Neuronal stem cell (in vitro differentiated cells): ENCODE measurements around the gene NCEH1.

Experiments used
- DNase-seq: peaks from one replicate; pipeline ENCODE4 v3.0.0-alpha.2; 2013; ENCODE audit warnings: low spot score
- H2AFZ ChIP-seq: one replicate; pipeline ENCODE4 v1.6.1; 2013; ENCODE audit warnings: mild to moderate bottlenecking, low read length, inconsistent platforms
- H2AK5ac ChIP-seq: 2 replicates; pipeline ENCODE4 v1.6.1; 2013; ENCODE audit warnings: low read depth, mild to moderate bottlenecking, inconsistent platforms, low read length, moderate library complexity, mixed read lengths
- H2BK120ac ChIP-seq: 2 replicates; pipeline ENCODE4 v1.6.1; 2013; ENCODE audit warnings: low read depth, mild to moderate bottlenecking, inconsistent platforms, low read length, moderate library complexity, mixed read lengths
- H2BK12ac ChIP-seq: one replicate; pipeline ENCODE4 v1.6.1; 2013; ENCODE audit warnings: low read length, inconsistent platforms
- H2BK15ac ChIP-seq: 2 replicates; pipeline ENCODE4 v1.6.1; 2013; ENCODE audit warnings: mild to moderate bottlenecking, low read length, inconsistent platforms, mixed read lengths
- H2BK5ac ChIP-seq: one replicate; pipeline ENCODE4 v1.6.1; 2013; ENCODE audit warnings: inconsistent platforms, mild to moderate bottlenecking, low read length, moderate library complexity
- H3K14ac ChIP-seq: one replicate; pipeline ENCODE4 v1.6.1; 2013; ENCODE audit warnings: low read length, inconsistent platforms
- H3K18ac ChIP-seq: 2 replicates; pipeline ENCODE4 v1.6.1; 2013; ENCODE audit warnings: low read length, inconsistent platforms
- H3K23ac ChIP-seq: 2 replicates; pipeline ENCODE4 v1.6.1; 2013; ENCODE audit warnings: low read depth, mild to moderate bottlenecking, mixed read lengths, low read length, inconsistent platforms; ENCODE audit not compliant: poor library complexity
- H3K27ac ChIP-seq: replicated peaks from 3 replicates; pipeline ENCODE4 v1.5.1; 2013; ENCODE audit warnings: low read length, inconsistent platforms
- H3K27me3 ChIP-seq, 3 experiments: 2 replicates each; pipeline ENCODE4 v1.6.1; 2013; ENCODE audit warnings: low read length in 3 of 3, mild to moderate bottlenecking in 2 of 3, inconsistent platforms in 1 of 3, low read depth in 1 of 3, mixed read lengths in 1 of 3, moderate library complexity in 1 of 3; ENCODE audit not compliant: control insufficient read depth in 3 of 3, insufficient read depth in 3 of 3
- H3K36me3 ChIP-seq, 2 donors: replicated peaks in 1 of 2; 2 replicates each; pipeline ENCODE4 v1.6.1; 2013; ENCODE audit warnings: low read length in 2 of 2; ENCODE audit not compliant: control insufficient read depth in 2 of 2, insufficient read depth in 2 of 2
- H3K4ac ChIP-seq: 2 replicates; pipeline ENCODE4 v1.6.1; 2013; ENCODE audit warnings: inconsistent platforms, mild to moderate bottlenecking, low read length, moderate library complexity
- H3K4me1 ChIP-seq, 2 donors: 1 replicate in 1 of 2; 2 replicates in 1 of 2; pipeline ENCODE4 v1.6.1; 2013; ENCODE audit warnings: low read length in 2 of 2, low read depth in 1 of 2; ENCODE audit not compliant: control insufficient read depth in 2 of 2, insufficient read depth in 1 of 2
- H3K4me2 ChIP-seq: one replicate; pipeline ENCODE4 v1.6.1; 2013; ENCODE audit warnings: mild to moderate bottlenecking, low read length, inconsistent platforms; ENCODE audit not compliant: insufficient read depth, poor library complexity, severe bottlenecking
- H3K4me3 ChIP-seq, 2 donors: 2 replicates each; pipeline ENCODE4 v1.5.1; 2013; ENCODE audit warnings: low read length in 2 of 2, mild to moderate bottlenecking in 2 of 2, inconsistent platforms in 1 of 2, moderate library complexity in 1 of 2
- H3K79me1 ChIP-seq: one replicate; pipeline ENCODE4 v1.6.1; 2013; ENCODE audit warnings: low read depth, mild to moderate bottlenecking, inconsistent platforms, low read length, moderate library complexity
- H3K9ac ChIP-seq: one replicate; pipeline ENCODE4 v1.6.1; 2013; ENCODE audit warnings: mild to moderate bottlenecking, low read depth, low read length, inconsistent platforms; ENCODE audit not compliant: poor library complexity
- H3K9me3 ChIP-seq, 2 donors: replicated peaks in 1 of 2; 2 replicates each; pipeline versions ENCODE3 to v1.6.1; 2013; ENCODE audit warnings: low read length in 2 of 2, mild to moderate bottlenecking in 2 of 2, inconsistent platforms in 1 of 2, low read depth in 1 of 2, mixed read lengths in 1 of 2, moderate library complexity in 1 of 2; ENCODE audit not compliant: control insufficient read depth in 2 of 2, insufficient read depth in 1 of 2
- H4K8ac ChIP-seq: one replicate; pipeline ENCODE4 v1.6.1; 2013; ENCODE audit warnings: low read depth, mild to moderate bottlenecking, inconsistent platforms, low read length, moderate library complexity
- H4K91ac ChIP-seq: one replicate; pipeline ENCODE4 v1.6.1; 2013; ENCODE audit warnings: low read length, low read depth, mild to moderate bottlenecking, inconsistent platforms; ENCODE audit not compliant: poor library complexity
- WGBS, 2 donors: extraction: QIAGEN DNeasy Blood & Tissue Kit; methylation state at CpG; one replicate each; pipeline ENCODE4 v1.1.7; 2013; ENCODE audit warnings: missing lambda C conversion rate in 2 of 2, mixed read lengths in 1 of 2; ENCODE audit not compliant: insufficient read length in 2 of 2, insufficient replicate concordance in 1 of 2; ENCODE audit errors: extremely low coverage in 2 of 2; 5-methylcytosine and 5-hydroxymethylcytosine counted together

Gene NCEH1

DNA sequence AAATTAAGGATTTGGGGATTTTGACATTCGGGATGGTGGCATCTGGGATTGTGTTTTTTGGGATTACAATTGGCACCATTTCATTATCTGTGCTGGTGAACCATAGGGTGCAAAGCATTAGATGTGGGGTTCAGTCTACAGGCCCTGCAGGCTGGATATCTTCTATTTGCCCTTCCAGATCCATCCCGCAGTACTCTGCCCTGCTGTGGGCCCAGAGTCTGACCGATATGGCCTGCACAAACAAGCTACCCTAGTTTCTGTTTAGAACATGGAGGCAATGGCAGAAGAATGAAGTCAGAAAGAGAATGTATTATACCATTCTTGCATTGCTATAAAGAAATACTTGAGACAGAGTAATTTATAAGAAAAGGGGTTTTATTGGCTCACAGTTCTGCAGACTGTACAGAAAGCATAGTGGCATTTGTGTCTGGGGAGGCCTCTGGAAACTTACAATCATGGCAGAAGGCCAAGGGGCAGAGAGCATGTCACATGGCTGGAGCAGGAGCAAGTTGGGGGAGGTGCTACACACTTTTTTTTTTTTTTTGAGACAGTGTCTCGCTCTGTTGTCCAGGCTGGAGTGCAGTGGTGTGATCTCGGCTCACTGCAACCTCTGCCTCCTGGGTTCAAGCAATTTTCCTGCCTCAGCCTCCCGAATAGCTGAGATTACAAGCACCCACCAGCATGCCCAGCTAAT is 93.7 kb downstream of the NCEH1 start:
- no peak overlapping the region for H3K18ac ChIP-seq
- no peaks in the 10 kb centered on the region for H3K27me3 ChIP-seq
- WGBS, 2 donors = no CpG with 5 or more reads among the region's 6 CpGs
- no peak overlapping the region for H4K91ac ChIP-seq
- H3K4ac ChIP-seq = no peak overlapping the region
- H2AFZ ChIP-seq = no peak overlapping the region
- H2AK5ac ChIP-seq = no peak overlapping the region
- H3K4me1 ChIP-seq = no peaks in the 10 kb centered on the region
- H3K36me3 ChIP-seq = no peaks in the 10 kb centered on the region
- no peak overlapping the region for H2BK12ac ChIP-seq
- no peak overlapping the region for H3K27ac ChIP-seq
- H4K8ac ChIP-seq = no peak overlapping the region
- H3K23ac ChIP-seq = no peak overlapping the region
- no peaks in the 10 kb centered on the region for H3K9me3 ChIP-seq
- no peak overlapping the region for H2BK5ac ChIP-seq
- no peak overlapping the region for H2BK120ac ChIP-seq
- no peaks in the 10 kb centered on the region for H3K79me1 ChIP-seq
- H3K9ac ChIP-seq = no peak overlapping the region
- H2BK15ac ChIP-seq = no peak overlapping the region
- H3K4me2 ChIP-seq = no peak overlapping the region
- H3K4me3 ChIP-seq = no peak overlapping the region
- H3K14ac ChIP-seq = no peak overlapping the region
- no peak for DNase-seq

DNA sequence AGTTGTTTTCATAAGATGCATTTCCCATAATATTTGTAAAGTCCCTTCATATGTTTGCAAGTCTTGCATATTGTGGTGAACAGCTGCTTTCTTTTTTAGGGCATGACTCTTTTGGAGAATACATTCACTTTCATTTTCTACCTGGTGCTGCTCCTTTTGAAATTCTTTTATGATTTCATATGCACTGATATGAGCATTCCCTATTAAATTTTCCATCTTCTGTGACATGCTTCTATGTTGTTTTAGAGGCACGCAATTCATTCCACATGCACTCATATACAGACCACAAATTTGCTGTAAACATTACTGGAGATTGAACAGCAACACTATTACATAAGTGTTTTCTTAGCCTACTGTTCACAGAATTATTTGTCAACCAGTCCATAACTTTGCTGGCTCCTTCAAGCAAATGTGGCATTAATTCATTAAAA is 94.8 kb downstream of the NCEH1 start:
- Histone ChIP-seq H3K9me3 (no peaks in the 10 kb centered on the region), H3K79me1 (no peaks in the 10 kb centered on the region), H3K4me1 (no peaks in the 10 kb centered on the region), H3K9ac (no peak overlapping the region), H3K27me3 (no peaks in the 10 kb centered on the region), H3K36me3 (no peaks in the 10 kb centered on the region), H3K4me3 (no peak overlapping the region), H2BK5ac (no peak overlapping the region), H4K91ac (no peak overlapping the region), H2AK5ac (no peak overlapping the region), H3K4ac (no peak overlapping the region), H2AFZ (no peak overlapping the region), H2BK12ac (no peak overlapping the region), H3K27ac (no peak overlapping the region), H2BK15ac (no peak overlapping the region), H2BK120ac (no peak overlapping the region), H4K8ac (no peak overlapping the region), H3K4me2 (no peak overlapping the region), H3K23ac (no peak overlapping the region), H3K18ac (no peak overlapping the region), H3K14ac (no peak overlapping the region)
- no peak for DNase-seq
- no CpG with 5 or more reads among the region's 1 CpG for WGBS, 2 donors

- no peak overlapping the region for H2BK15ac ChIP-seq
- H3K36me3 ChIP-seq = no peaks in the 10 kb centered on the region
- no peaks in the 10 kb centered on the region for H3K79me1 ChIP-seq
- H3K27me3 ChIP-seq = no peaks in the 10 kb centered on the region
- peak overlapping the region; percentile 63 for H2AK5ac ChIP-seq
- H4K8ac ChIP-seq = no peak overlapping the region
- H3K4ac ChIP-seq = no peak overlapping the region
- peak overlapping the region; percentile 10 for H3K23ac ChIP-seq
- no peak overlapping the region for H4K91ac ChIP-seq
- no peak overlapping the region for H2AFZ ChIP-seq
- H3K14ac ChIP-seq = no peak overlapping the region
- no peak overlapping the region for H3K9ac ChIP-seq
- H3K4me1 ChIP-seq = no peaks in the 10 kb centered on the region
- no peak overlapping the region for H2BK5ac ChIP-seq
- H3K27ac ChIP-seq = no peak overlapping the region
- H3K18ac ChIP-seq = no peak overlapping the region
- no peak overlapping the region for H3K4me2 ChIP-seq
- H2BK12ac ChIP-seq = no peak overlapping the region
- no CpG with 5 or more reads among the region's 5 CpGs for WGBS, 2 donors
- peak overlapping the region; percentile 16 for H2BK120ac ChIP-seq
- no peak overlapping the region for H3K4me3 ChIP-seq
- no peak for DNase-seq
- H3K9me3 ChIP-seq = no peaks in the 10 kb centered on the region
Observed at GRCh38 chr3:172615296-172615695, 95.6 kb downstream of the NCEH1 start.

- H4K8ac ChIP-seq = no peak overlapping the region
- H3K79me1 ChIP-seq = no peaks in the 10 kb centered on the region
- H3K4me2 ChIP-seq = no peak overlapping the region
- WGBS, 2 donors = no CpG with 5 or more reads among the region's 7 CpGs
- H3K18ac ChIP-seq = peak overlapping the region; percentile 80
- H3K27ac ChIP-seq = no peak overlapping the region
- no peak overlapping the region for H2BK5ac ChIP-seq
- no peaks in the 10 kb centered on the region for H3K9me3 ChIP-seq
- peak overlapping the region; percentile 63 for H2AK5ac ChIP-seq
- H3K23ac ChIP-seq = peak overlapping the region; percentile 10
- no peaks in the 10 kb centered on the region for H3K4me1 ChIP-seq
- peak overlapping the region; percentile 16 for H2BK120ac ChIP-seq
- no peaks in the 10 kb centered on the region for H3K27me3 ChIP-seq
- no peak overlapping the region for H3K14ac ChIP-seq
- no peak overlapping the region for H2AFZ ChIP-seq
- no peaks in the 10 kb centered on the region for H3K36me3 ChIP-seq
- no peak overlapping the region for H3K4ac ChIP-seq
- no peak for DNase-seq
- H3K9ac ChIP-seq = peak overlapping the region; percentile 61
- H3K4me3 ChIP-seq = peak overlapping the region in 1 of 2 donors; percentile 23
- no peak overlapping the region for H2BK12ac ChIP-seq
- no peak overlapping the region for H4K91ac ChIP-seq
- H2BK15ac ChIP-seq = no peak overlapping the region
Observed at GRCh38 chr3:172614340-172615274, 96.3 kb downstream of the NCEH1 start.
